HG03457 (cell line): ENCODE results near the gene ADM2.
"Not testable (repeated sequence)": the region's sequence is repeated elsewhere in the genome, so short reads cannot be mapped to it uniquely, and the experiment has no call there.

Experiments used
- ATAC-seq: cut with Tn5 transposase; IDR thresholded peaks from one replicate; pipeline ENCODE4 v1.9.1; 2021; ENCODE audit warnings: moderate number of reproducible peaks; ENCODE audit not compliant: unreplicated experiment

Gene ADM2

DNA sequence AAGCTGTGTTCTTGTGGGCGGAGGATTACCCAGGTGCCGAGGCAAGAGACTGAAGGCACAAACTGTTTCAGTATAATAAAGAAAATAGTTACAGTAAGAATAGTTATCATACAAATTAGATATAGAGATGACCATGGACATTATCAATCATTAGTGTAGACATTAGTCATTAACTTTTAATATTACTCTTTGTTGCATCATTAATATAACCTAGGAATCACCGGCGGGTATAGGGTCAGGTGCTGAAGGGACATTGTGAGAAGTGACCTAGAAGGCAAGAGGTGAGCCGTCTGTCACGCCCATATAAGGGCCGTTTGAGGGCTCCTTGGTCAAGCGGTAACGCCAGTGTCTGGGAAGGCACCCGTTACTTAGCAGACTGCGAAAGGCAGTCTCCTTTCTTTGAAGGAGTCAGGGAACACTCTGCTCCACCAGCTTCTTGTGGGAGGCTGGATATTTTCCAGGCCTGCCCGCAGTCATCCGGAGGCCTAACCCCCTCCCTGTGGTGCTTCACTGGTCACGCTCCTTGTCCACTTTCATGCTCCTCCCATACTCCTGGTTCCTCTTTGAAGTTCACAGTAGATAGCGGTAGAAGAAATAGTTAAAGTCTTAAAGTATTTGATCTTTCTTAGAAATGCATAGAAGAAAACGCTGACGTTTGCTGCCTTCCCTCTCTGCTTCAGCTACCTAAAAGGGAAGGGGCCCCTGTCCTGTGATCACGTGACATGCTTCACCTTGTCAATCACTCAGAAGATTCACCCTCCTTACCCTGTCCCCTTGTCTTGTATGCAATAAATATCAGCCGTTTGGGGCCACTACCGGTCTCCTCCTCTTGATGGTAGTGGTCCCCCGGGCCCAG, 52.7 kb downstream of the ADM2 start:
- not testable (repeated sequence) for ATAC-seq

DNA sequence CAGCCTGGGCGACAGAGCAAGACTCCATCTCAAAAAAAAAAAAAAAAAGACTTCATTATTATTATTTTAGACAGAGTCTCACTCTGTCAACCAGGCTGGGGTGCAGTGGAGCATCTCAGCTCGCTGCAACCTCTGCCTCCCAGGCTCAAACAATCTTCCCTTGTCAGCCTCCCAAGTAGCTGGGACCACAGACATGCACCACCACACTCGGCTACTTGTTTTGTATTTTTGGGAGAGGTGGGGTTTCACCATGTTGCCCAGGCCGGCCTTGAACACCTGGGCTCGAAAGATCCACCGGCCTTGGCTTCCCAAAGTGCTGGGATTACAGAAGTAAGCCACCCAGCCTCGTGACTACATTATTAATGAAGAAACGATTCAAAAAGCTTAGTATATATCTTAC, 53.8 kb downstream of the ADM2 start:
- ATAC-seq: no peak
